ENCODE results near the gene PPIF.

PPIF gene

DNA sequence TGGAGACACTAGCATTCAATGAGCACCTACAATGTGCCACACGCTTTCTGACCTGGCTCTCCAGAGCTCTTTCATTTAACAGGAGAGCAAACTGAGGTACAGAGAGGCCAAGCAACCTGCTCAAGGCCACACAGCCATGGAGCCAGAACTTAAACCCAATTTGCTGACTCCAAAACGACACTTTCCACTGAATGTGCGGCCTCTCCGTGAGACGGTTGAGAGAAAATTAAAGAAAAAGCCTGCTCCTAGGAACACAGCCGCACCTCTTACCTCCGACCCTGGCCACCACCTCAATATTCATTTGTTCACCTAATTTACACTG, 55.3 kb downstream of the PPIF start:
- H3K4me3 ChIP-seq (ENCODE audit: low read length): no peak overlapping the region
- peaks cover 4% of the 10 kb centered on the region; the same call in 1 of the 2 replicates for H3K27me3 ChIP-seq (ENCODE audit: control insufficient read depth, low read length)
- no peak overlapping the region for H3K4me2 ChIP-seq (ENCODE audit: low read length)
- H3K9me3 ChIP-seq (ENCODE audit: control insufficient read depth, insufficient read depth, low read length): no peaks in the 10 kb centered on the region
- no peaks in the 10 kb centered on the region for H3K79me2 ChIP-seq (ENCODE audit: control insufficient read depth, low read length)
- no peaks in the 10 kb centered on the region for H3K36me3 ChIP-seq (ENCODE audit: control insufficient read depth, low read length)
- no peaks in the 10 kb centered on the region for H3K4me1 ChIP-seq (ENCODE audit: control insufficient read depth, low read length)
- H4K20me1 ChIP-seq (ENCODE audit: control insufficient read depth, insufficient read depth, low read depth, low read length): no peaks in the 10 kb centered on the region
- TF ChIP-seq EZH2phosphoT487 (IDR thresholded peaks at IDR 0.05; ENCODE audit: borderline replicate concordance, low read length): no peak
- TF ChIP-seq, protein P1, sequence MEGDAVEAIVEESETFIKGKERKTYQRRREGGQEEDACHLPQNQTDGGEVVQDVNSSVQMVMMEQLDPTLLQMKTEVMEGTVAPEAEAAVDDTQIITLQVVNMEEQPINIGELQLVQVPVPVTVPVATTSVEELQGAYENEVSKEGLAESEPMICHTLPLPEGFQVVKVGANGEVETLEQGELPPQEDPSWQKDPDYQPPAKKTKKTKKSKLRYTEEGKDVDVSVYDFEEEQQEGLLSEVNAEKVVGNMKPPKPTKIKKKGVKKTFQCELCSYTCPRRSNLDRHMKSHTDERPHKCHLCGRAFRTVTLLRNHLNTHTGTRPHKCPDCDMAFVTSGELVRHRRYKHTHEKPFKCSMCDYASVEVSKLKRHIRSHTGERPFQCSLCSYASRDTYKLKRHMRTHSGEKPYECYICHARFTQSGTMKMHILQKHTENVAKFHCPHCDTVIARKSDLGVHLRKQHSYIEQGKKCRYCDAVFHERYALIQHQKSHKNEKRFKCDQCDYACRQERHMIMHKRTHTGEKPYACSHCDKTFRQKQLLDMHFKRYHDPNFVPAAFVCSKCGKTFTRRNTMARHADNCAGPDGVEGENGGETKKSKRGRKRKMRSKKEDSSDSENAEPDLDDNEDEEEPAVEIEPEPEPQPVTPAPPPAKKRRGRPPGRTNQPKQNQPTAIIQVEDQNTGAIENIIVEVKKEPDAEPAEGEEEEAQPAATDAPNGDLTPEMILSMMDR (IDR thresholded peaks at IDR 0.05; ENCODE audit: low read depth, low read length, poor library complexity, severe bottlenecking): no peak
- no peaks in the 10 kb centered on the region for H3F3A ChIP-seq (ENCODE audit: control insufficient read depth, insufficient read depth)
- H3K9me2 ChIP-seq (replicated peaks; ENCODE audit: control insufficient read depth, low read length): no peaks in the 10 kb centered on the region
- no peak overlapping the region for H3K27ac ChIP-seq (ENCODE audit: low read depth, low read length)

DNA sequence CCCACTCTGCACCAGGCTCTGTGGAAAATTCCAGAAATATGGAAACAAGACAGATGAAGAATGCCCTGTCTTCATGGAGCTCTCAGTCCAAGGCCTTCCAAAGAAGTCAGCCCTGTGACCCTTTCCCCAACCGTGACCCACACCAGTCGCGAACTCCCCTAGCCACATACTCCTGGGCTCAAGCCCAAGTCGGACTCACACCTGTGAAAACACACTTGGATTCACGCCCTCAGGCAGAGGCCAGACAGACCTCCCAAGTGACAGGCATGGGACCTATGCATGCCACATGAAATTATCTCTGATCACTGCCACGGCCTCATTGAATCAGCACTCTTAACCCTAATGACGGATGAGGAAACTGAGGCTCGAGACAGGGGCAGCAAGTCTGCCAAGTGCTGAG, 55.7 kb downstream of the PPIF start:
- no peak overlapping the region for H3K27ac ChIP-seq (ENCODE audit: low read depth, low read length)
- TF ChIP-seq, protein P1 (IDR thresholded peaks at IDR 0.05; ENCODE audit: low read depth, low read length, poor library complexity, severe bottlenecking): no peak
- TF ChIP-seq EZH2phosphoT487 (IDR thresholded peaks at IDR 0.05; ENCODE audit: borderline replicate concordance, low read length): no peak
- H3K4me1 ChIP-seq (ENCODE audit: control insufficient read depth, low read length): no peaks in the 10 kb centered on the region
- no peaks in the 10 kb centered on the region for H3F3A ChIP-seq (ENCODE audit: control insufficient read depth, insufficient read depth)
- peaks cover 3% of the 10 kb centered on the region; the same call in 1 of the 2 replicates for H3K27me3 ChIP-seq (ENCODE audit: control insufficient read depth, low read length)
- H3K9me3 ChIP-seq (ENCODE audit: control insufficient read depth, insufficient read depth, low read length): no peaks in the 10 kb centered on the region
- H3K4me3 ChIP-seq (ENCODE audit: low read length): no peak overlapping the region
- no peaks in the 10 kb centered on the region for H4K20me1 ChIP-seq (ENCODE audit: control insufficient read depth, insufficient read depth, low read depth, low read length)
- H3K9me2 ChIP-seq (replicated peaks; ENCODE audit: control insufficient read depth, low read length): no peaks in the 10 kb centered on the region
- no peaks in the 10 kb centered on the region for H3K79me2 ChIP-seq (ENCODE audit: control insufficient read depth, low read length)
- no peak overlapping the region for H3K4me2 ChIP-seq (ENCODE audit: low read length)
- H3K36me3 ChIP-seq (ENCODE audit: control insufficient read depth, low read length): no peaks in the 10 kb centered on the region

DNA sequence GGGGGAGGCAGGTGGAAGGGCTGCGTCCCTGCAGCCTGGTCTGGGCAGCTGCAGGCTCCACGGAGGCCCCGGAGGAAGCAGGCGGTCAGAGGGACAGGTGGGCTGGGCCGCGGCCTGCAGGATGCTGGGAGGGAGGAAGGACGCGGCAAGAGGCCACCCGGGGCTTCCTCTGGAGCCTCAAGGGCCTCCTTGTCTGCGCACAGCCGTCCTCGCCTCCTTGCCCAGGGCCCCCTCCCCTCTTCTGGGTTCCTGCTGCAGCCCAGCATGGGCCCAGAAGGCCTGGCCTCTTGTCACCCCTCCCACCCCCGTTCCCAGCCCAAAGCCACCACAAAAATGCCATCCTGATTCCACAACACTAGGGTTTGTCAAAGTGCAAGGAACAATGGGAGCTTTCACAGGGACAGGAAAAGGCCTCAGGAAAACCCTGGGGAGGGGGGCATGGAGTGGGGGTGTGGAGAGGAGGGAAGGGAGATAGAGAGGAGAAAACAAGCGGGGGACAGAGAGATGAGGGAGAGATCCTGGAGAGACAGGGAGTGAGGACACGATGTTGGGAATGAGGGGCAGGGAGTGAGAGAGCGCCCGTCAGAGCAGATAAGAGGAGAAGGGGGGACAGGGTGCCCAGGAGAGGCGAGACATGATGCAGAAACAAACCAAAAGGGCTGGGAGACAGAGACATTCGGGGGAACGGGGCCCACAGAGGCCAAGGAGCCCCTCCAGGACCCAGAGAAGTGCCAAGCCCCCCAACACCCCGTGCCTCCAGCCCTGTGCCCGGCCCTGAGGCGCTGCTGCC, 56.4 kb downstream of the PPIF start:
- Histone ChIP-seq H3F3A (ENCODE audit: control insufficient read depth, insufficient read depth) (no peaks in the 10 kb centered on the region), H3K9me3 (ENCODE audit: control insufficient read depth, insufficient read depth, low read length) (no peaks in the 10 kb centered on the region), H3K27ac (ENCODE audit: low read depth, low read length) (no peak overlapping the region), H3K4me2 (ENCODE audit: low read length) (no peak overlapping the region), H3K36me3 (ENCODE audit: control insufficient read depth, low read length) (no peaks in the 10 kb centered on the region), H3K9me2 (replicated peaks; ENCODE audit: control insufficient read depth, low read length) (no peaks in the 10 kb centered on the region), H3K79me2 (ENCODE audit: control insufficient read depth, low read length) (no peaks in the 10 kb centered on the region), H3K4me3 (ENCODE audit: low read length) (no peak overlapping the region), H3K4me1 (ENCODE audit: control insufficient read depth, low read length) (no peaks in the 10 kb centered on the region), H4K20me1 (ENCODE audit: control insufficient read depth, insufficient read depth, low read depth, low read length) (no peaks in the 10 kb centered on the region), H3K27me3 (ENCODE audit: control insufficient read depth, low read length) (no peaks in the 10 kb centered on the region)
- TF ChIP-seq EZH2phosphoT487 (IDR thresholded peaks at IDR 0.05; ENCODE audit: borderline replicate concordance, low read length): no peak

DNA sequence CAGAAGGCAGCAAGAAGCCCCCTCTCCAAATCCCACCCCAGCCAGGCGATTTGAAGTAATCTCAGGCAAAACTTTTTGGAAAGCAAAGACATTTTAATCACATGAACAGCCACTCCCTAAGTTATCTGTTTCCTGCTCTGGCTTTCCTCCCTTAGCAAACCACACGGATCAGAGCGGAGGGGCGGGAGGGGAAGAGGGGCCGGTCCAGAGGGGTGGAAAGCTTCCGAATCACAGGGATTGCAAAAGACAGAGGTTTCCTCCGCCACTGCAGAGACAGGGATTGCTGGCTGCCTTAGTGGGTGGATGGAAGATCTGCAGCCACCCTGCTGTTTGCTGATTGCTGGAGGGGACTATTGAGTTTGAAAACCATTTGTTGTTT, 57.0 kb downstream of the PPIF start:
- Histone ChIP-seq H3K27me3 (ENCODE audit: control insufficient read depth, low read length) (no peaks in the 10 kb centered on the region), H3K4me1 (ENCODE audit: control insufficient read depth, low read length) (no peaks in the 10 kb centered on the region), H3K79me2 (ENCODE audit: control insufficient read depth, low read length) (no peaks in the 10 kb centered on the region), H3K9me2 (replicated peaks; ENCODE audit: control insufficient read depth, low read length) (no peaks in the 10 kb centered on the region), H3K36me3 (ENCODE audit: control insufficient read depth, low read length) (no peaks in the 10 kb centered on the region), H3K4me3 (ENCODE audit: low read length) (no peak overlapping the region), H4K20me1 (ENCODE audit: control insufficient read depth, insufficient read depth, low read depth, low read length) (no peaks in the 10 kb centered on the region), H3F3A (ENCODE audit: control insufficient read depth, insufficient read depth) (no peaks in the 10 kb centered on the region), H3K9me3 (ENCODE audit: control insufficient read depth, insufficient read depth, low read length) (no peaks in the 10 kb centered on the region), H3K27ac (ENCODE audit: low read depth, low read length) (no peak overlapping the region), H3K4me2 (ENCODE audit: low read length) (no peak overlapping the region)
- TF ChIP-seq, protein P1 (IDR thresholded peaks at IDR 0.05; ENCODE audit: low read depth, low read length, poor library complexity, severe bottlenecking): no peak
- no peak for TF ChIP-seq EZH2phosphoT487 (IDR thresholded peaks at IDR 0.05; ENCODE audit: borderline replicate concordance, low read length)
